Endometrial microvascular endothelial cells (primary cell): ENCODE data around the gene PCSK5. TPM values are rescaled to one million over a fixed set of nuclear protein-coding genes. Genes with fewer than 3 reads are reported as not detected.

Experiments used
- in situ Hi-C: cut with HindIII; loops from 2 replicates; pipeline ENCODE4 v1.10.0; 2017; ENCODE audit warnings: low sequenced_read_pairs, low pct_unique_long_range_greater_than_20kb; ENCODE audit errors: inconsistent ontology term
- total RNA-seq: library from RNA; depleted of rRNA; stranded (reverse); fragments of >200 nt; gene quantifications from one replicate; pipeline ENCODE4 v1.2.3, GENCODE V29; 2015; ENCODE audit errors: inconsistent ontology term

PCSK5 gene
- total RNA-seq, 1 donor from 2014 or later: 4.9 TPM

DNA sequence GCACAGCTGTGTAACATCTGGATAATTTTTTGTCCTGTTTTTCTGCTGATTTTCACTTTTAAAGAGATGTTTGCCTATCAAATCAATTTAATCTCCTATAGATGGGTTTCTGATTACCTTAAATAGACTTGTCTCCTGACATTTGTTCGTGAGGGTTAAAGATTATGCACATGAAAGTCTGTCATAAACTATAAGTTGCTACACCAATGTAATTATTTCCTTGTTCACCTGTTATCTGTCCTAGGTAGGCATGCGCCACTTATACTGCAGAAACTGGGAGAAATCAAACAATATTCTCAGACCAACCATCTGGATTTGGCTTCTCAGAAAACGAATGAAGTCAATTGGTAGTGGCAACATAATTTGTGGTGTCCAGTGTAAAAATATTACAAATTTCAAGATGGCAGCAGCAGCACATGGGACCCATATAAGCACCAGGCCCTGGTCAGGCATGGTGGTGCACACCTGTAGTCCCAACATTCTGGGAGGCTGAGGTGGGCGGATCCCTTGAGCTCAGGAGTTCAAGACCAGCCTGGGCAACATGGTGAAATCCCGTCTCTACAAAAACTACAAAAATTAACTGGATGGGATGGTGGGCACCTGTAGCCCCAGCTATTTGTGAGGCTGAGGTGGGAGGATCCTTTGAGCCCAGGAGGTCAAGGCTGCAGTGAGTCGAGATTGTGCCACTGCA lies 483.5 kb downstream of the PCSK5 start:
- in situ Hi-C loops: no loop called here

DNA sequence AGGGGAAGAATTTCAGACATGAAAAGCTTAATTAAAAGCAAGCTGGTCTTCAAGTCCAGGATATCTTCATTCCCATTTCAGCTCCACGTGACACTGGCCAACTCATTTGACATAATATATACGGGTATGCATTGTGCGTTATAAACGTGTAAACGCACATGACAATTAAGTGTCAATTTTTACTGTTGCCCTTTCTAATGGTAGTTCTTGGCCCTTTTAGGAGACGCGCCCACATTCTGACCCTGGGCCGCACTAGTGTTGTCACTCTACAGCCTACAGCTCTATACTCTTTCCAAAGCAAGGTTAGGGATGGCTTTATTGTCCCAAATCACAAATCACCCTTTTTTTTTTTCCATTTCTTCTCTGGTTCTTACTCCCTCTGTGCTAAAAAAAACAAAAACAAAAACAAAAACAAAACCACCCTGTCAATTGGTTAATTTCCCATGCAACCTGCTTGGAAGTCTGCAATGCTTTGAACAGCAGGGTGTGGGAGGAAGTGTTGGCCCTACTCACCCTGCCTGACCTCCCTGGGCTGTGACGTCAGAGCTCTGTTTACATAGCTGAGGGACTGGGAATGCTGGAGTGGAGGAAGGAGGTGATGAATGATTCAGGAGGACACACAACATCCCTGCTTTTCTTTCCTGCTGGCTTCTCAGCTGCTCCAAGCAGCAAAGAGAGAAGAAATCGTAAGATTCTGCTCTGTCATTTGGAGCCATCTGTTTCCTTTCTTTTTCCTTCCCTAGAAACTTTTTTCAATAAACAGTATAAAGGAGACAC lies 484.5 kb downstream of the PCSK5 start:
- in situ Hi-C loops: no loop called here

DNA sequence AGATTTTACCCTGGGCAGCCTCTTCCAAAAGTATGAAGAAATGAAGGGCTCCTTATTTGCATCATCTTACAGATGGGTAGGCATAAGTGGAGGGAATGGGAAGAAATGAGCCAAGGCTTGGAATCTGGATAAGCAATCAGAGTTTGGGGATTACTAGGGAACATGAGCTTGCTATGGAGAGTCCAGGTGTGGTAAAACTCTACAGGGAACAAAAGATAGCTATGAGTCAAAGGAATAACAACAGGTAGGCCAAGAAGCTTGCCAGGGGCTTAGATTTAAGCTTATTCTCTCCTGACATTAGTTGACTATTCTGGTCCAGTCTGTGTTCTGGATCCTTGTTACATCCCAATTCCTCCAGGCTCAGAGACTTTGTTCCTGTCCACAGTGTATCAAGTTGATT lies 487.3 kb downstream of the PCSK5 start:
- in situ Hi-C loops: no loop called here

- in situ Hi-C loops: no loop called here
Observed at GRCh38 chr9:76378367-76379073, 488.0 kb downstream of the PCSK5 start.

- in situ Hi-C loops: no loop called here
Observed at GRCh38 chr9:76379494-76379893, 489.0 kb downstream of the PCSK5 start.

- in situ Hi-C loops: no loop called here
Observed at GRCh38 chr9:76390656-76391055, 500.2 kb downstream of the PCSK5 start.

DNA sequence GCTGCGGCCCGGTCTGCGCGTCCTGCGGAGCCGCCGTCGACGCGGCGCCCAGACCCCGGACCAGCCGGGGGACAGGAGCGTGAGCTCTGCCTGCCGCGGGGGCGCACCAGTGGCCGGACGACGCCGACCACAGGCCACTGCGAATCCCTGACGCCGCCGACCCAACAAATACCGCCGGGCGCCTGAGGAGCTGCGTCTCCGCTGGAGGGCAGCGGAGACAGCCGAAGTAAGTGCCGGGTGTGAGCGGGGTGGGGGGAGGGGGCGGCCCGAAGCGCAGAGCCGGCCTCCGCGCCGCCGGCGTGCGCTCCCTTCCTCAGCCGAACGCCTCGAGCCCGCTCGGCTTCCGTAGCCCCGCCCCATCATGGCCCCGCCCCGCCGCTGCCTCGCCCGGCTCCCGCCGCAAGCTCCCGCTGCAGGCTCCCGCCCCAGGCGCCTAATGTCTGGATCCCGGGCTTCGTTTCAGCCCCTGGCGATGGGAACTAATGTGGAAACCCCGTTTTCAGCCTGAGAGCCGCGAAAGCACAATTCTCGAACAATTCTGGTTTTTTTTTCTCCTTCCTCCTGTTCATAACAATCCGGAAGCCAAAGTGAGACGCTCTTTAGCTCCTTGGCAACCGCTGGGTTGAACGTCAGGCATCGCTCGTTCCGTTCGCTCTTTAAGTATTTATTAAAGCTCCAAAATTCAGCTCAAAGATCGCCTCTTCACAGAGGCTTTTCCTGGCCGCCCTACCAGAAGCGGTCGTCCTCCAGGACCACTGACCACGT lies 503.9 kb downstream of the PCSK5 start, which contains the start of gene RFK:
Gene RFK (minus strand): TSS at position 232 of the 765 bp plus-strand sequence. CDS start 255 bp downstream, outside the sequence.
- in situ Hi-C loops: no loop called here

GRCh38 chr9:76394960-76395252 lies 504.4 kb downstream of the PCSK5 start:
- in situ Hi-C loops: no loop called here

- in situ Hi-C loops: no loop called here
Observed at GRCh38 chr9:76395381-76395780, 504.9 kb downstream of the PCSK5 start.

DNA sequence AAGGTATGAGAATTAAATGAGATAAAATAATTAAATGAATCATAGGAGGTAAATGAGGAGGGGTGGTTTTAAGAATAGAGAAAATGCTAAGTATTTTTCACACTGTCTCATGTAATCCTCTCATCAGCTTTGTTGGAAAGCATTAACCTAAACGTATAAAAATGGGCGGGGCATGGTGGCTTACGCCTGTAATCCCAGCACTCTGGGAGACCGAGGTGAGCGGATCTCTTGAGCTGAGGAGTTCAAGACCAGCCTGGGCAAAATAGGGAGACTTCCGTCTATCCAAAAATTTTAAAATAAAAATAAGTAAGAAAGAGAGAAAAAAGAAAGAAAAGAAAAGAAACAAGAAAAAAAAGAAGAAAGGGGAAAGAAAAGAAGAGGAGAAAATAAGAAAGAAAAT lies 505.7 kb downstream of the PCSK5 start:
- in situ Hi-C loops: no loop called here

- in situ Hi-C loops: no loop called here
Observed at GRCh38 chr9:76396597-76396996, 506.1 kb downstream of the PCSK5 start.

- in situ Hi-C loops: no loop called here
Observed at GRCh38 chr9:76399856-76400255, 509.4 kb downstream of the PCSK5 start.

DNA sequence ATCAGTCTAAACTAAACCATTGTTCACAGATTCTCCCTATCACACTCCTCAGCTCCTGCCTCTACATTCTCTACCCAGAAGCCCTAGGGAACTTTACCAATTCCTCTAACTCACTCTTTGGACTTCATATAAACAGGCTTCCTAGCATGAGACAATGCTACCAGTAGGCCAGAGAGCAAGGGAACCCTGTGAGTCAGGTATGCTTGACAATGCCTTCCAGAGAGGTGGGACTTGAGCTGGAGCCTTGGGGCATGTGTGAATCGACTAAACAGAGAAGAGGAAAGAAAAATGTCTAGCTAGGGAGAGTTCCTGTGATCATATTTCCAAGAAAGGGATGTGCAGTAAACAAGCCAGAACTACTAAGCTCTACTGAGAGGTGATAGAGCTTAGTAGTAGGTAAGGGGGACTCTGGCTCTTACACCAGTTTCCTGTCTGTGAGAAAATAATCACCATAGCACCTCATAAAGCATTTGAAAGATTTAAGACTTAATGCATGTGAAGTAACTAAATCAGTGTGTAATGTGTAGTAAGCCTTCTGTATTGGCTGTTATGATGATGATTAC lies 510.1 kb downstream of the PCSK5 start:
- in situ Hi-C loops: no loop called here

- in situ Hi-C loops: no loop called here
Observed at GRCh38 chr9:76401176-76401575, 510.7 kb downstream of the PCSK5 start.

DNA sequence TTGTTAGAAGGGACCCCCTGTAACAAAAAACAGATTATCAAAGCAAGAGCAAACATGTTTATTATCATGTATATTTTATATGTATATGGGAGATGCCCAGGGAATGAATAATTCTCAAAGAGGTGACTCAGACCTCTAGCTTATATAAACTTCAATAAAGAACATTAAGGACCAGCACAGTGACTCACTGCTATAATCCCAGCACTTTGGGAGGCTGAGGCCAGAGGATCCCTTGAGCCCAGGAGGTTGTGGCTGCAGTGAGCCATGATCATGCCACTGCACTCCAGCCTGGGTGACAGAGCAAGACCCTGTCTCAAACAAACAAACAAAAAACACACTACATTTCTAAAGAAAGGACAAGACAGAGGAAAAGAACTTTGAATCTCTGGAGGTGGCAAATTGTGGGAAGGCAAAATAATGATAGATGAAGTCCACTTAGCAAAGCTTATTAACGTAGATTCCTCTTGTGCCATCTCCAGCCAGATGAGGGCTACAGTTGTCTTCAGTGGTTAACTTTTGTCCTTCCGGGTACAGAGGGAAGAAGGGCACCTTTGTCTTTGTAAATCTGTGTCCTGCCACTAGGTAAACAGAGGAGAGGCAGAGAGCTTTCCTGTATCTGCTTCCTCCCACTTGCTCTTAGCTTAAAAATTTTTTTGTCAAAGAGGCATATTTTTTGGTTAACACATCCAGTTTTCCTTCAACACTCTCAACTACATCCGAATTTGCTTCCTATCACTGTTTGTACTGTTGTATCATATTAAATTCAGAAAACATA lies 511.3 kb downstream of the PCSK5 start:
- in situ Hi-C loops: no loop called here

DNA sequence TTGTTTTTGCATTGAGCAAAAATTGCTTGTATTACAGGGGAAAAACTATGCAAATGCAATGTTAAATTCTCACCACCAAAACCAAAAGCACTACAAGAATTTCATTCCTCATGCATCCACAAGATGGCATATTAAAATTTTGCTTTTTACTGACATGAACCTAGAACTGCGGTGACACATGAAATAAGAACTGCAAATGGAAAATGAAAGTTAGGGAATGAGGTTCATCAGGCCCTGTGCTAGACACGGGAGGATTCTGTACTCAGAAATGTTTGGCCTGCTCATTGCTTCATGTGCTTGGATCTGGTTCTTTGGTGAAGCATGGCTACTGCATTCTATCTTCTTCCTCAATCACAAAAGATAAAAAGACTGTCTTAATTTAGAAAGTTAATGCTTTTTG lies 512.9 kb downstream of the PCSK5 start:
- in situ Hi-C loops: no loop called here

DNA sequence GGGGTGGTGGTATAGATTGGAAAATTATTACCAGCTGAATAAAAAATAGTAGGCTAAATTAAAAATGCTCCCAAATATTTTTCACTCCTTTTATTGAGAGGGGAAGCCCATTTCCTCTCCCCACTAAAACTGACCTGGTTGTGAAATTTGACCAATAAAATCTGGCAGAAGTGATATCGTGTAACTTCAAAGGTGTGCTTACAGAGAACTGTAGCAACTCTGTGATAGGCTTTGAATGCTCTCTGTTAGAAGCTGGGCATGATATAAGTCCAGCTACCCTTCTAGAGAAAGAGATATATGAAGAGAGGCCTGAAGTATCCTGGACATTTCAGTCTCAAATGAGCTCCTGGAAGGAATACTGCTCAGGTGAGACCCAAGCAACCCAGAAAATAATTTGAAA lies 513.9 kb downstream of the PCSK5 start:
- in situ Hi-C loops: no loop called here

DNA sequence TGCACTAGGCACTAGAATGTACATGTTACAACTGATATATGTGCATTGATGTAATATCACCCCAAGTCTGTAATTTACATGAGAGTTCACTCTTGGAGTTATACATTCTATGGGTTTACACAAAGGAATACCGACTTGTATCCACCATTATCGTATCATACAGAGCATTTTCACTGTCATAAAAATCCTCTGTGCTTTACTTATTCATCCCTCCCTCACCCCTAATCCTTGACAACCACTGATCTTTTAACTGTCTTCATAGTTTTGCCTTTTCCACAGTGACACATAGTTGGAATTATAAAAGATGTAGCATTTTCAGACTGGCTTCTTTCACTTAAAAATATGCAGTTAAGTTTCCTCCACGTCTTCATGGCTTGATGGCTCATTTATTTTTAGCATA lies 514.9 kb downstream of the PCSK5 start:
- in situ Hi-C loops: no loop called here
